ENCODE measurements around the gene COL5A1.

Gene COL5A1

GRCh38 chr9:134848504-134848903 lies 206.9 kb downstream of the COL5A1 start:
- Mint-ChIP-seq H3K4me1 (no peaks in the 10 kb centered on the region), H3K9me3 (no peaks in the 10 kb centered on the region), H3K4me3 (no peak overlapping the region), H3K36me3 (ENCODE audit: low read depth) (peaks cover 10% of the 10 kb centered on the region), H3K27ac (no peak overlapping the region), H3K27me3 (ENCODE audit: low read depth) (no peaks in the 10 kb centered on the region)
- no peak for TF ChIP-seq CTCF (IDR thresholded peaks at IDR 0.05; ENCODE audit: unreplicated experiment in 3 of 3)

GRCh38 chr9:134850611-134851010 lies 209.0 kb downstream of the COL5A1 start:
- Mint-ChIP-seq H3K27me3 (ENCODE audit: low read depth) (no peaks in the 10 kb centered on the region), H3K9me3 (no peaks in the 10 kb centered on the region)
- TF ChIP-seq CTCF (IDR thresholded peaks at IDR 0.05; ENCODE audit: unreplicated experiment in 3 of 3) = no peak

GRCh38 chr9:134851020-134851419 lies 209.4 kb downstream of the COL5A1 start:
- Mint-ChIP-seq H3K4me1 (no peaks in the 10 kb centered on the region), H3K27ac (no peak overlapping the region), H3K9me3 (no peaks in the 10 kb centered on the region), H3K36me3 (ENCODE audit: low read depth) (no peaks in the 10 kb centered on the region), H3K4me3 (no peak overlapping the region), H3K27me3 (ENCODE audit: low read depth) (no peaks in the 10 kb centered on the region)
- TF ChIP-seq CTCF (IDR thresholded peaks at IDR 0.05; ENCODE audit: unreplicated experiment in 3 of 3) = no peak

More at GRCh38 chr9:134850611-134851010, 209.0 kb downstream of the COL5A1 start:
- Mint-ChIP-seq H3K36me3 (ENCODE audit: low read depth) (no peaks in the 10 kb centered on the region), H3K4me3 (no peak overlapping the region), H3K4me1 (no peaks in the 10 kb centered on the region), H3K27ac (no peak overlapping the region)

- H3K4me3 Mint-ChIP-seq = no peak overlapping the region
- H3K4me1 Mint-ChIP-seq = no peaks in the 10 kb centered on the region
- peaks cover 12% of the 10 kb centered on the region for H3K27me3 Mint-ChIP-seq (ENCODE audit: low read depth)
- H3K9me3 Mint-ChIP-seq = peaks cover 6% of the 10 kb centered on the region
- H3K27ac Mint-ChIP-seq = no peak overlapping the region
- no peak for TF ChIP-seq CTCF (IDR thresholded peaks at IDR 0.05; ENCODE audit: unreplicated experiment in 3 of 3)
- no peaks in the 10 kb centered on the region for H3K36me3 Mint-ChIP-seq (ENCODE audit: low read depth)
These were observed 211.5 kb downstream of the COL5A1 start for GRCh38 chr9:134852906-134853654.

- Mint-ChIP-seq H3K4me3 (no peak overlapping the region), H3K4me1 (no peaks in the 10 kb centered on the region), H3K27ac (no peak overlapping the region), H3K36me3 (ENCODE audit: low read depth) (no peaks in the 10 kb centered on the region), H3K27me3 (ENCODE audit: low read depth) (peaks cover 16% of the 10 kb centered on the region), H3K9me3 (peaks cover 9% of the 10 kb centered on the region)
- no peak for TF ChIP-seq CTCF (IDR thresholded peaks at IDR 0.05; ENCODE audit: unreplicated experiment in 3 of 3)
These were observed 212.3 kb downstream of the COL5A1 start for GRCh38 chr9:134853893-134854292.

- no peak for TF ChIP-seq CTCF (IDR thresholded peaks at IDR 0.05; ENCODE audit: unreplicated experiment in 3 of 3)
- H3K4me1 Mint-ChIP-seq = no peaks in the 10 kb centered on the region
- H3K36me3 Mint-ChIP-seq (ENCODE audit: low read depth) = no peaks in the 10 kb centered on the region
- no peak overlapping the region for H3K4me3 Mint-ChIP-seq
- H3K9me3 Mint-ChIP-seq = peaks cover 9% of the 10 kb centered on the region
- no peak overlapping the region for H3K27ac Mint-ChIP-seq
- H3K27me3 Mint-ChIP-seq (ENCODE audit: low read depth) = peaks cover 16% of the 10 kb centered on the region
These were observed 213.0 kb downstream of the COL5A1 start for GRCh38 chr9:134854541-134854981.

All from nephron (organoid).